Right cardiac atrium (tissue), 5 donors: ENCODE results near the gene RTN3. TPM values are rescaled to one million over a fixed set of nuclear protein-coding genes. Genes with fewer than 3 reads are reported as not detected.

Experiments
- ATAC-seq, 2 donors: fragments of 200-7000 bp; cut with Tn5 transposase; one replicate each; pipeline versions ENCODE4 v1.8.0 to v1.9.1; 2020; ENCODE audit warnings: moderate library complexity in 2 of 2, mild to moderate bottlenecking in 1 of 2
- DNase-seq, 3 donors: peaks; one replicate each; pipeline ENCODE4 v3.0.0-alpha.2; 2020
- H3K27ac ChIP-seq: one replicate; pipeline ENCODE4 v1.5.1; 2013; ENCODE audit warnings: mild to moderate bottlenecking, low read length, control low read depth, moderate library complexity
- H3K27me3 ChIP-seq: one replicate; pipeline ENCODE4 v1.6.1; 2013; ENCODE audit not compliant: control insufficient read depth, insufficient read depth
- H3K4me1 ChIP-seq: one replicate; pipeline ENCODE4 v1.6.1; 2013; ENCODE audit warnings: low read length; ENCODE audit not compliant: control insufficient read depth, insufficient read depth
- H3K4me3 ChIP-seq: one replicate; pipeline ENCODE4 v1.5.1; 2013; ENCODE audit warnings: low read length, control low read depth
- H3K9me3 ChIP-seq: one replicate; pipeline ENCODE4 v1.6.1; 2013; ENCODE audit warnings: low read length; ENCODE audit not compliant: control insufficient read depth
- WGBS: extraction: QIAGEN DNeasy Blood & Tissue Kit; methylation state at CpG from one replicate; pipeline ENCODE4 v1.1.7; 2013; 5-methylcytosine and 5-hydroxymethylcytosine counted together
- intact Hi-C, 4 donors: fragments of 100-400 bp; cut with DNase I; formaldehyde crosslinking; loops; one replicate each; pipeline versions ENCODE4 v1.11.0 to v1.14.0; 2022 to 2023
- polyA plus RNA-seq: library from polyadenylated mRNA; stranded (reverse); fragments of 200-250 nt; gene quantifications from one replicate; pipeline ENCODE4 v1.2.3, GENCODE V29; 2013
- total RNA-seq, 4 donors: library from RNA; stranded (reverse); fragmentation: NEBNext Ultra II Directional; extraction: Animal tissue kit (Norgen Biotek cat#: 25700); gene quantifications; one replicate each; pipeline ENCODE4 v1.2.1, GENCODE V29; 2021
- donor health status: healthy with polysubstance abuse.
- donor health status: DM: no; HTN: yes; CAD: no.
- donor health status: DM: no; HTN: no; CAD: no.
- donor health status: DM: no; HTN: yes; CAD: no; lungs with severe emphysema.
- donor health status: DM: yes; HTN: yes; CAD: no.

The RTN3 gene
- total and polyA plus RNA-seq, 5 donors: 50.1 to 67.6 (median 60.9) TPM

DNA sequence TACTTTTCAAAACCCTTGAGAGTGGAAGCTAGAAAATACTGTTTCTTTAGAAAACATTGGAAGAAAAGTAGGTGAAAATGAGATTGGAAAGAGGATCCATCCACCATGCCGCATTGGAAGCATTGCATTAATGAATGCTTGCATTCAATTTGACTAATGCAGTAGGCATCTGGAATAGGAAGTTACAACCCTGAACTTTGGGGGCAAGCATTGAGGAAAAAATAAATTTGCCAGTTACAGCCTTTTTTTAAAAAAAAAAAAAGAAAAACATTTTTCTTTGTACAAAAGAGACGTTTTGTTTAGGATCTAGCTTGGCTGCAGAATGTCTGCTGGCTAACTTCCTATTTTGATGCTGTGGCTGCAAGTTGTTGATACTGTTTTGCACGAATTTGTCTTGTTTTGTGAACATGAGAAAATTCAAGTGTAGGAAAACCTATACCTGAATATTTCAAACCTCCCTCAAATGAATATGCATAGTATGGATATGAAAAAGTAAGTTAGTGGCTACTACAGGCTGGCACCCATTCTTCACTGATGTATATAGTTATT lies 28.1 kb downstream of the RTN3 start:
- ATAC-seq (no peak), DNase-seq (no peak)
- no peak overlapping the region for H3K27ac ChIP-seq
- H3K4me3 ChIP-seq: no peak overlapping the region
- no peaks in the 10 kb centered on the region for H3K9me3 ChIP-seq
- no peaks in the 10 kb centered on the region for H3K4me1 ChIP-seq
- H3K27me3 ChIP-seq: no peaks in the 10 kb centered on the region
- intact Hi-C loops: no loop called here
- 43% methylated on average over 3 of the region's 3 CpGs for WGBS

DNA sequence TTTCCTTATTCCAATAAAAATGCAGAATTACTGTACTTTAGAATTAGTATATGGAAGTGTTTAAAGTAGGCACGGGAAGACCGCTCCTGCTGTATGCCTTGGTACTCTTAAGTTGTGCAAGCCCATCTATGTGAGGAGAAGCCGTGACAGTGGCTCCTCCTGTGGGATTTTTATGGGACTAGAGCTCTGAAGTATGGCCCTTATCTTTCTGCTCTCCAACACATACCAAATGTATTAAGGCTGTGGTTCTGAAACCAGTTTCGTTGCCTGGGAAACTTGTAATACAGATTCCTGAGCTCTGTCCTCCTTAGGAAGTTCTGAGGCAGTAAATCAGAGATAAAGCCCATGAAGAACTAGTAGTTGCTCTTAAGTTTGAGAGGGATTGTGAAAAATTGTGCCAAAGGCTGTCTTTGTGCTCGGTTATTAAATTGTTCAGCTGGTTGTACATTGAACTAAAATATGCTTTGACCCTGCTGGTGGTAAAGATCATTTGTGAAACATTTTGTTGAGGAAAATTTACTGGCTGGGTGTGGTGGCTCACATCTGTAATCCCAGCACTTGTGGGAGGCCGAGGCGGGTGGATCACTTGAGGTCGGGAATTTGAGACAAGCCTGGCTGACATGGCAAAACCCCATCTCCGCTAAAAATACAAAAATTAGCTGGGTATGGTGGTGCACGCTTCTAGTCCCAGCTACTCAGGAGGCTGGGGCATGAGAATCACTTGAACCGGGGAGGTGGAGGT lies 29.3 kb downstream of the RTN3 start:
- Histone ChIP-seq H3K27ac (no peak overlapping the region), H3K27me3 (no peaks in the 10 kb centered on the region), H3K4me3 (no peak overlapping the region), H3K4me1 (no peaks in the 10 kb centered on the region), H3K9me3 (no peaks in the 10 kb centered on the region)
- peak in 1 of 3 donors; percentile 50 for DNase-seq
- 55% methylated on average over 11 of the region's 11 CpGs for WGBS
- ATAC-seq: peak; percentile 77 to 91
- intact Hi-C loops: no loop called here

DNA sequence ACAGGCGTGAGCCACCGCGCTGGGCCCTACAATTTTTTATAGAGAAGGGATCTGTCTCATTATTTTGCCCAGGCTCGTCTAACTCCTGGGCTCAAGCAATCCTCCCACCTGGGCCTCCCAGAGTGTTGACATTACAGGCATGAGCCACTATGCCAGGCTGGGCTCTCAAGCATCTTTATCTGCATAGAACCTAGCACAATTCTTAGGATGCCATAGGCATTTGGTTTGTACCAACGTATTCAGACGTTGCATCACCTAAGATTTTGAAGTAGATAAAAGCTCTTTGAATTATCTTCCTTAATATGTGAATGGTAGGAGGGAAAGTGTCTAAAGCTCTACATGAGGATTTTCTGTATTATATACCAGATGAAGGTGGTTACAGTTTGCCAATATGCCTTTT lies 30.5 kb downstream of the RTN3 start:
- H3K4me3 ChIP-seq: no peak overlapping the region
- no peaks in the 10 kb centered on the region for H3K4me1 ChIP-seq
- intact Hi-C loops: no loop called here
- DNase-seq: no peak
- 81% methylated on average over 6 of the region's 6 CpGs for WGBS
- H3K27me3 ChIP-seq: no peaks in the 10 kb centered on the region
- H3K27ac ChIP-seq: no peak overlapping the region
- ATAC-seq: no peak
- no peaks in the 10 kb centered on the region for H3K9me3 ChIP-seq

DNA sequence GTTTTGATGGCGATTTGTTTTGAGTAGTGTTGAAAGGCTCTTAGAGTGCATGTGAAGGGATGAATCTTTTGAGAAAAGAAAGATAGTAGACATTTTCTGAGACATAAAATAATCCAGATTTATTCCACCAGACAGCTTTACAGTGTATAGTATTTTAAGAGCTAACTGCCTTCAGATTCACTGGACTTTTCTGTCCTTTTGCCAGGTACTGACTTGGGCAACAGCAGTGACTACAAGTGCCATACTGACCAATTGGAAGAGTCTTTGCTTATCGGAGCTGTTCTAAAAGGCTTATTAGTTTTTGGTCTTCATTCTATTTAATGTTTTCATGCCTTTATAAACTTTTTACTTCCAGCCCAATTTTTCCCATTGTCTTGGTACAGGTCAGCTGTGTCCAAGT lies 32.5 kb downstream of the RTN3 start:
- Histone ChIP-seq H3K4me3 (no peak overlapping the region), H3K9me3 (no peaks in the 10 kb centered on the region), H3K4me1 (no peaks in the 10 kb centered on the region), H3K27me3 (no peaks in the 10 kb centered on the region), H3K27ac (no peak overlapping the region)
- intact Hi-C loops: no loop called here
- DNase-seq: no peak
- 76% methylated on average over 2 of the region's 2 CpGs for WGBS
- peak in 1 of 2 donors; percentile 33 for ATAC-seq

DNA sequence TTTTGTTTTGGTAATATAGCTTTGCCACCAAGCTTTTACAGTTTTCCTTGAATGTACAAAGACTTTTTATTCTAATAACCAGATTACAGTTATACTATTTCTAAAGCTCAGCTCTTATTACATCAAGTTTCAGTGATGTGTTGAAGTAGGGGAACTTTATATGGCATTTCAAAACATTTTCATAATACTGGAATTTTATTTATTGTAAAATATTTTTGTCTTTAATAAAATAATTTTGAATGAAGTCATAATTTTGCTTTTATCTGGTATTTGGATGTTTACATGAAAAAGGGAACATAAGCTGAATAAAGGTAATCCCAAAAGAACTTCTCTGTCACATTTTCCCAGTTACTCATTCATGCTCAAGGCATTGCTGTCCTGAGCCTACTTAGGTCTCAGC lies 34.7 kb downstream of the RTN3 start:
- intact Hi-C loops: no loop called here
- DNase-seq (no peak), ATAC-seq (no peak)
- Histone ChIP-seq H3K27ac (no peak overlapping the region), H3K9me3 (no peaks in the 10 kb centered on the region), H3K4me1 (no peaks in the 10 kb centered on the region), H3K27me3 (no peaks in the 10 kb centered on the region), H3K4me3 (no peak overlapping the region)

DNA sequence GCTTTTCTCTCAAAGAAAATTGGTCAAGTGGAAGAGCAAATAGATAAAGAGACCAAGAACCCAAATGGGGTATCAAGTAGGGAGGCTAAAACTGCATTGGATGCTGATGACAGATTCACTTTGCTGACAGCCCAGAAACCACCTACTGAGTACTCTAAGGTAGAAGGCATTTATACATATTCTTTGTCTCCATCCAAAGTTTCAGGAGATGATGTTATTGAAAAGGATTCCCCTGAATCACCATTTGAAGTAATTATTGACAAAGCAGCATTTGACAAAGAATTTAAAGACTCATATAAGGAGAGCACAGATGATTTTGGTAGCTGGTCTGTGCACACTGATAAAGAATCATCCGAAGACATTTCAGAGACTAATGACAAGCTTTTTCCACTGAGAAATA lies 37.7 kb downstream of the RTN3 start:
- WGBS: 54% methylated on average over 1 of the region's 1 CpG
- ATAC-seq (no peak), DNase-seq (no peak)
- Histone ChIP-seq H3K27me3 (no peaks in the 10 kb centered on the region), H3K4me3 (no peak overlapping the region), H3K27ac (no peak overlapping the region), H3K9me3 (no peaks in the 10 kb centered on the region), H3K4me1 (no peaks in the 10 kb centered on the region)
- intact Hi-C loops: no loop called here

DNA sequence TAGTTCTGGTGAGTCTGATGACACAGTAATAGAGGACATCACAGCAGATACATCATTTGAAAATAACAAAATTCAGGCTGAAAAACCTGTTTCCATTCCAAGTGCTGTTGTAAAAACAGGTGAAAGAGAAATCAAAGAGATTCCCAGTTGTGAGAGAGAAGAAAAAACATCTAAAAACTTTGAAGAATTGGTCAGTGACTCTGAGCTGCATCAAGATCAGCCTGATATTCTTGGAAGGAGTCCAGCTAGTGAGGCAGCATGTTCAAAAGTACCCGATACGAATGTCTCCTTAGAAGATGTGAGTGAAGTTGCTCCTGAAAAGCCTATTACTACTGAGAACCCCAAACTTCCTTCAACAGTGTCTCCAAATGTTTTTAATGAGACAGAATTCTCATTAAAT lies 38.7 kb downstream of the RTN3 start:
- H3K27ac ChIP-seq: no peak overlapping the region
- ATAC-seq (no peak), DNase-seq (no peak)
- no peaks in the 10 kb centered on the region for H3K9me3 ChIP-seq
- WGBS: 63% methylated on average over 2 of the region's 2 CpGs
- intact Hi-C loops: no loop called here
- H3K27me3 ChIP-seq: no peaks in the 10 kb centered on the region
- H3K4me3 ChIP-seq: no peak overlapping the region
- H3K4me1 ChIP-seq: no peaks in the 10 kb centered on the region

DNA sequence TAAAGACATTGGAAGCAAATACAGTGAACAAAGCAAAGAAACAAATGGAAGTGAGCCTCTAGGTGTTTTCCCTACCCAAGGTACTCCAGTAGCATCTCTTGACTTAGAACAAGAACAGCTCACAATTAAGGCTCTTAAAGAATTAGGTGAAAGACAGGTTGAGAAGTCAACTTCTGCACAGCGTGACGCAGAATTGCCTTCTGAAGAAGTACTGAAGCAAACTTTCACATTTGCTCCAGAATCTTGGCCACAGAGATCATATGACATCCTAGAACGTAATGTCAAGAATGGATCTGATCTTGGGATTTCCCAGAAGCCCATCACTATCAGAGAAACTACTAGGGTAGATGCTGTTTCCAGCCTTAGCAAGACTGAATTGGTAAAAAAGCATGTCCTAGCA lies 39.3 kb downstream of the RTN3 start:
- Histone ChIP-seq H3K4me1 (no peaks in the 10 kb centered on the region), H3K9me3 (no peaks in the 10 kb centered on the region), H3K4me3 (no peak overlapping the region), H3K27ac (no peak overlapping the region), H3K27me3 (no peaks in the 10 kb centered on the region)
- ATAC-seq: no peak
- intact Hi-C loops: no loop called here
- 95% methylated on average over 3 of the region's 3 CpGs for WGBS
- DNase-seq: no peak

DNA sequence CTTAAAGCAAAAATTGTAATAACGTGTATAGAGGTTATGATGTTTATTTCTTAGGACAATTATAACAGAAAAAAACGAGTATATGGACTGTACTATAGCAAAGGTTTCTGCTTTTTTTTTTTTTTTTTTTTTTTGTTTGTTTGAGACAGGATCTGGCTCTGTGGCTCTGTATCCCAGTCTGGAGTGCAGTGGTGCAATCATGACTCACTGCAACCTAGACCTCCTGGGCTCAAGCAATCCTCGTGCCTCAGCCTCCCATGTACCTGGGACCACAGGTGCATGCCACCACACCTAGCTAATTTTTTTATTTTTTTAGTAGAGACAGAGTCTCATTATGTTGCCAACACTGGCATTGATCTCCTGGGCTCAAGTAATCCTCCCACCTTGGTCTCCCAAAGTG lies 48.0 kb downstream of the RTN3 start:
- 87% methylated on average over 3 of the region's 3 CpGs for WGBS
- Histone ChIP-seq H3K27me3 (no peaks in the 10 kb centered on the region), H3K27ac (no peak overlapping the region), H3K4me1 (no peaks in the 10 kb centered on the region), H3K4me3 (no peak overlapping the region), H3K9me3 (no peaks in the 10 kb centered on the region)
- ATAC-seq: no peak
- intact Hi-C loops: no loop called here
- DNase-seq: no peak

DNA sequence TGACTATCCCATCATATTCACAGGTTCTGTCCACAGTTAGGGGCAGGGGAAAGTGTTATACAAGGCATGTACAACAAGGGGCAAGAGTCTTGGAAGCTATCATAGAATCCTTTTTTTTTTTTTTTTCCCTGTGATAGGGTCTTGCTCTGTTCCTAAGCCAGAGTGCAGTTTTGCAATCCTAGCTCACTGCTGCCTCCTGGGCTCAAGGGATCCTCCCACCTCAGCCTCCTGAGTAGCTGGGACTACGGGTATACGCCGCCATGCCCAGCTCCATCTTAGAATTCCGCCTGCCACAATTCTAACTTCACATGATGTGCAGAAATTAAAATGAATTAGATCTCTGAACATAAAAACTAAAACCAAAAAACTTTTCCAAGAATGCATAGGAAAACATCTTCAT lies 55.6 kb downstream of the RTN3 start:
- Histone ChIP-seq H3K4me3 (no peak overlapping the region), H3K9me3 (no peaks in the 10 kb centered on the region), H3K27me3 (no peaks in the 10 kb centered on the region), H3K27ac (no peak overlapping the region), H3K4me1 (peaks cover 1% of the 10 kb centered on the region)
- ATAC-seq (no peak), DNase-seq (no peak)
- WGBS: 98% methylated on average over 4 of the region's 4 CpGs
- intact Hi-C loops: loop anchor here (10.0 kb wide), 3 partner anchors 92 to 262 kb away; no protein-coding TSS in a partner anchor

DNA sequence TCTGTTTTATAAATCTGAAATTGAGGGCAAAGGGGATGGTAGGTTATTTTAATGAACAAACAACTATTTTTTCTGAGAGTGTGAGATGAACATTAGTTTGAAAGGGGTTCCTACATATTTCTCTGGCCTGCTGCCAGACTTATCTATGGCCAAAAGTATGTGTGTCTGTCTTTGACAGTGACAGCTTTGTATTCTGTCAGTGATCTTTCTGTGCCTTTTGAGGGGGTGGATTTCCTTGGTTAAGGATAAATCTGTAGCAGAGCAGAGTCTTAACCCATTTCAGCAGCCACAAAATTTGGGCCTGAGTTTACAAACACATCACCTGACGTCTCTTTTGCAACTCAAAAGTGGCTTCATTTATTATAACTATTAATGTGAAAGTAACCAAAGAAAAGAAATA lies 56.4 kb downstream of the RTN3 start:
- Histone ChIP-seq H3K4me1 (peaks cover 1% of the 10 kb centered on the region), H3K4me3 (no peak overlapping the region), H3K9me3 (no peaks in the 10 kb centered on the region), H3K27ac (no peak overlapping the region), H3K27me3 (no peaks in the 10 kb centered on the region)
- ATAC-seq (no peak), DNase-seq (no peak)
- 75% methylated on average over 1 of the region's 1 CpG for WGBS
- intact Hi-C loops: loop anchor here (10.0 kb wide), 3 partner anchors 93 to 263 kb away; no protein-coding TSS in a partner anchor
